CD8-positive, alpha-beta memory T cell (primary cell): ENCODE results near the gene SPRR2G. TPM values are rescaled to one million over a fixed set of nuclear protein-coding genes. Genes with fewer than 3 reads are reported as not detected.
"Not testable (repeated sequence)": the region's sequence is repeated elsewhere in the genome, so short reads cannot be mapped to it uniquely, and the experiment has no call there.

Experiments
- CTCF ChIA-PET: fragments of 350-600 bp; sonication (Branson Sonifier 250); formaldehyde crosslinking; loops from one replicate; lab custom pipeline; 2021; ENCODE audit warnings: antibody characterized with exemption; lab: Charles Lee
- POLR2A ChIA-PET: fragments of 350-600 bp; sonication (Branson Sonifier 250); formaldehyde crosslinking; loops from one replicate; lab custom pipeline; 2021; ENCODE audit warnings: antibody characterized with exemption; lab: Charles Lee
- DNase-seq, 5 donors: peaks; one replicate each; pipeline versions ENCODE4 v3.0.0 to v3.0.0-alpha.2; 2020 to 2022; ENCODE audit warnings: mixed read lengths in 1 of 5
- H3K27ac ChIP-seq: one replicate; pipeline ENCODE4 v1.7.0; 2013; ENCODE audit warnings: low read depth, mild to moderate bottlenecking, low read length, moderate library complexity
- H3K27me3 ChIP-seq: 2 replicates; pipeline ENCODE4 v1.7.0; 2013; ENCODE audit warnings: low read length, mild to moderate bottlenecking; ENCODE audit not compliant: insufficient read depth, poor library complexity, severe bottlenecking
- H3K36me3 ChIP-seq: 2 replicates; pipeline ENCODE4 v1.7.0; 2013; ENCODE audit warnings: mild to moderate bottlenecking, low read length, moderate library complexity; ENCODE audit not compliant: insufficient read depth
- H3K4me1 ChIP-seq: 2 replicates; pipeline ENCODE4 v1.7.0; 2013; ENCODE audit warnings: mild to moderate bottlenecking, low read length, moderate library complexity; ENCODE audit not compliant: insufficient read depth
- H3K4me3 ChIP-seq: 2 replicates; pipeline ENCODE4 v1.7.0; 2013; ENCODE audit warnings: mild to moderate bottlenecking, low read length
- H3K9me3 ChIP-seq: 2 replicates; pipeline ENCODE4 v1.7.0; 2013; ENCODE audit warnings: mild to moderate bottlenecking, low read length
- H3K27ac Mint-ChIP-seq, 8 donors: one replicate each; pipeline ENCODE4 v1.8.0; 2020 to 2021; ENCODE audit warnings: mixed read lengths in 8 of 8, mild to moderate bottlenecking in 6 of 8, inconsistent platforms in 3 of 8, moderate library complexity in 3 of 8
- H3K27me3 Mint-ChIP-seq, 2 donors: one replicate each; pipeline ENCODE4 v1.8.0; 2020 to 2021; ENCODE audit warnings: mixed read lengths in 2 of 2, mild to moderate bottlenecking in 1 of 2, moderate library complexity in 1 of 2
- H3K36me3 Mint-ChIP-seq, 3 donors: one replicate each; pipeline ENCODE4 v1.8.0; 2020 to 2021; ENCODE audit warnings: mixed read lengths in 3 of 3, inconsistent platforms in 1 of 3, mild to moderate bottlenecking in 1 of 3
- H3K4me1 Mint-ChIP-seq, 3 donors: one replicate each; pipeline ENCODE4 v1.8.0; 2020 to 2021; ENCODE audit warnings: mixed read lengths in 3 of 3, inconsistent platforms in 1 of 3, mild to moderate bottlenecking in 1 of 3
- H3K4me3 Mint-ChIP-seq, 7 donors: one replicate each; pipeline ENCODE4 v1.8.0; 2020 to 2021; ENCODE audit warnings: mixed read lengths in 7 of 7, mild to moderate bottlenecking in 6 of 7, moderate library complexity in 4 of 7, inconsistent platforms in 2 of 7
- H3K9me3 Mint-ChIP-seq, 5 donors: one replicate each; pipeline ENCODE4 v1.8.0; 2020 to 2022; ENCODE audit warnings: mixed read lengths in 5 of 5, mild to moderate bottlenecking in 3 of 5, moderate library complexity in 2 of 5, inconsistent platforms in 1 of 5
- polyA plus RNA-seq: library from polyadenylated mRNA; unstranded; fragments of 300-500 nt; fragmentation: Illumina TruSeq; gene quantifications from one replicate; pipeline ENCODE4 v1.2.3, GENCODE V29; 2021
- total RNA-seq, 2 experiments: library from RNA; stranded (reverse); gene quantifications; one replicate each; pipeline ENCODE4 v1.2.3, GENCODE V29; 2021

The SPRR2G gene
- total and polyA plus RNA-seq, 3 experiments from 2014 or later = not detected

DNA sequence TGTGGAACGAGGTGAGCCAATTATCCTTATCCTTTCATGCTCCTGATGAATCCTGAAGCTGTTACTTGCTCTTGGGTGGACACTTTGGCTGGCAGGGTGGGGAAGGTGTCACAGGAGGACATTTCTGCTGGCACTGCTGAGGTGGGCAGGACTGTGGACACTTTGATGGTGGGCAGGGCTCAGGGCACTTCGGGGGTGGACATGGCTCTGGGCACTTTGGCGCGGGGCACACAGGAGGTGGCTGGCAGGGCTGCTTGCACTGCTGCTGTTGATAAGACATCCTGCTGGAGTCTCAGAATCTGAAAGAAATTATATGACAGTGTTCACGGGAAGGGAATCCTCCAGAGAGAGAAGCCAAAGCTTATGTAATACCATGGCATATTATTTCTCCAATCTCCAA lies 38.2 kb downstream of the SPRR2G start:
- H3K27me3 ChIP-seq, H3K9me3 ChIP-seq, H3K9me3 Mint-ChIP-seq, POLR2A ChIA-PET, H3K4me3 Mint-ChIP-seq, DNase-seq, H3K4me1 ChIP-seq, H3K36me3 Mint-ChIP-seq, H3K4me3 ChIP-seq, H3K4me1 Mint-ChIP-seq, H3K36me3 ChIP-seq, CTCF ChIA-PET, H3K27ac ChIP-seq: not testable (repeated sequence)
- peak overlapping the region in 1 of 8 donors; percentile 71 for H3K27ac Mint-ChIP-seq
- H3K27me3 Mint-ChIP-seq = peaks cover 2 to 42% of the 10 kb centered on the region in 2 donors

DNA sequence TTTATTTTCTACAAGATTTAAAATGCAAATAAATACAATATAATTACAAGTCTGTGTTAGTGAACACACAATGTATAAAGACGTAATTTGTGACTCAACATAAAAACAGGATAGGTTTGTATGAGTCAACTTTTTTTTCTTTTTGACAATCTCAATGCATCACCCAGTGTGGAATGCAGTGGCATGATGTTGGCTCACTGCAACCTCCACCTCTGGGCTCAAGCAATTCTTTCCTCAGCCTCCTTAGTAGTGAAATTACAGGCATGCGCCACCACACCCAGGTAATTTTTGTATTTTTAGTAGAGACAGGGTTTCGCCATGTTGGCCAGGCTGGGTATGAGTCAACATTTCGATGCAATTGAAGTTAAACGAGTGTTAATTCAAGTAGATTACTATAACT lies 50.4 kb downstream of the SPRR2G start:
- Mint-ChIP-seq H3K27ac (no peak overlapping the region), H3K4me1 (no peaks in the 10 kb centered on the region), H3K4me3 (no peak overlapping the region), H3K27me3 (peaks cover 10 to 36% of the 10 kb centered on the region in 2 donors), H3K9me3 (peaks cover 0 to 8% (median 2%) of the 10 kb centered on the region in 5 donors), H3K36me3 (no peaks in the 10 kb centered on the region)
- H3K27me3 ChIP-seq = peaks cover 5% of the 10 kb centered on the region
- POLR2A ChIA-PET = no interaction called here
- H3K9me3 ChIP-seq = no peaks in the 10 kb centered on the region
- no peak for DNase-seq
- no peaks in the 10 kb centered on the region for H3K4me1 ChIP-seq
- CTCF ChIA-PET = no interaction called here
- H3K27ac ChIP-seq = no peak overlapping the region
- H3K36me3 ChIP-seq = no peaks in the 10 kb centered on the region
- H3K4me3 ChIP-seq = no peak overlapping the region

Other genes with a start within 250 kb of the SPRR2G start
- not detected for gene IVL, start 242.3 kb downstream of the SPRR2G start, total RNA-seq
- gene IVL, start 242.3 kb downstream of the SPRR2G start, polyA plus RNA-seq = not detected
- gene SPRR5, start 203.7 kb downstream of the SPRR2G start, total RNA-seq = not detected
- not detected for gene SPRR5, start 203.7 kb downstream of the SPRR2G start, polyA plus RNA-seq
- not detected for gene SPRR4, start 180.2 kb downstream of the SPRR2G start, total RNA-seq
- not detected for gene SPRR4, start 180.2 kb downstream of the SPRR2G start, polyA plus RNA-seq
- not detected for gene SPRR1A, start 166.8 kb downstream of the SPRR2G start, total RNA-seq
- gene SPRR1A, start 166.8 kb downstream of the SPRR2G start, polyA plus RNA-seq = not detected
- gene SPRR3, start 149.1 kb downstream of the SPRR2G start, total RNA-seq = not detected
- not detected for gene SPRR3, start 149.1 kb downstream of the SPRR2G start, polyA plus RNA-seq
- not detected for gene SPRR1B, start 119.7 kb downstream of the SPRR2G start, total RNA-seq
- gene SPRR1B, start 119.7 kb downstream of the SPRR2G start, polyA plus RNA-seq = not detected
- gene SPRR2D, start 109.8 kb downstream of the SPRR2G start, total RNA-seq = not detected
- gene SPRR2D, start 109.8 kb downstream of the SPRR2G start, polyA plus RNA-seq = not detected
- not detected for gene SPRR2A, start 93.4 kb downstream of the SPRR2G start, total RNA-seq
- gene SPRR2A, start 93.4 kb downstream of the SPRR2G start, polyA plus RNA-seq = not detected
- gene SPRR2B, start 79.3 kb downstream of the SPRR2G start, total RNA-seq = not detected
- not detected for gene SPRR2B, start 79.3 kb downstream of the SPRR2G start, polyA plus RNA-seq
- not detected for gene SPRR2E, start 56.4 kb downstream of the SPRR2G start, total RNA-seq
- gene SPRR2E, start 56.4 kb downstream of the SPRR2G start, polyA plus RNA-seq = not detected
- not detected for gene SPRR2F, start 37.4 kb downstream of the SPRR2G start, total RNA-seq
- not detected for gene SPRR2F, start 37.4 kb downstream of the SPRR2G start, polyA plus RNA-seq
- not detected for gene LELP1, start 52.5 kb upstream of the SPRR2G start, total RNA-seq
- gene LELP1, start 52.5 kb upstream of the SPRR2G start, polyA plus RNA-seq = not detected
- gene PRR9, start 66.7 kb upstream of the SPRR2G start, total RNA-seq = not detected
- not detected for gene PRR9, start 66.7 kb upstream of the SPRR2G start, polyA plus RNA-seq
- not detected for gene LORICRIN, start 108.8 kb upstream of the SPRR2G start, total RNA-seq
- not detected for gene LORICRIN, start 108.8 kb upstream of the SPRR2G start, polyA plus RNA-seq
- gene PGLYRP3, start 162.1 kb upstream of the SPRR2G start, total RNA-seq = not detected
- gene PGLYRP3, start 162.1 kb upstream of the SPRR2G start, polyA plus RNA-seq = not detected
- gene PGLYRP4, start 198.0 kb upstream of the SPRR2G start, total RNA-seq = not detected
- not detected for gene PGLYRP4, start 198.0 kb upstream of the SPRR2G start, polyA plus RNA-seq
- 1 to 10 TPM; 1.6 to 2.3 TPM for gene S100A9, start 207.0 kb upstream of the SPRR2G start, total RNA-seq
- 4.7 TPM for gene S100A9, start 207.0 kb upstream of the SPRR2G start, polyA plus RNA-seq
- not detected for gene S100A12, start 224.7 kb upstream of the SPRR2G start, total RNA-seq
- not detected for gene S100A12, start 224.7 kb upstream of the SPRR2G start, polyA plus RNA-seq
- not detected for gene S100A8, start 240.2 kb upstream of the SPRR2G start, total RNA-seq
- not detected for gene S100A8, start 240.2 kb upstream of the SPRR2G start, polyA plus RNA-seq